CD4-positive, alpha-beta memory T cell (primary cell): ENCODE measurements around the gene CDC20. TPM values are rescaled to one million over a fixed set of nuclear protein-coding genes. Genes with fewer than 3 reads are reported as not detected.
"Not testable (repeated sequence)": the region's sequence is repeated elsewhere in the genome, so short reads cannot be mapped to it uniquely, and the experiment has no call there.

Source experiments
- CTCF ChIA-PET: fragments of 350-600 bp; sonication (Branson Sonifier 250); formaldehyde crosslinking; loops from one replicate; lab custom pipeline; 2021; ENCODE audit warnings: inconsistent platforms; ENCODE audit not compliant: partially characterized antibody; lab: Charles Lee
- POLR2A ChIA-PET: fragments of 350-600 bp; sonication (Branson Sonifier 250); formaldehyde crosslinking; loops from one replicate; lab custom pipeline; 2021; ENCODE audit not compliant: partially characterized antibody; lab: Charles Lee
- DNase-seq, 5 donors: peaks; one replicate each; pipeline versions ENCODE4 v3.0.0 to v3.0.0-alpha.2; 2020 to 2022; ENCODE audit warnings: mixed read lengths in 1 of 5
- H3K27ac ChIP-seq: one replicate; pipeline ENCODE4 v1.7.0; 2013; ENCODE audit warnings: low read depth, low read length
- H3K27me3 ChIP-seq: 2 replicates; pipeline ENCODE4 v1.7.0; 2013; ENCODE audit warnings: mild to moderate bottlenecking, low read length, moderate library complexity; ENCODE audit not compliant: insufficient read depth
- H3K36me3 ChIP-seq: 2 replicates; pipeline ENCODE4 v1.7.0; 2013; ENCODE audit warnings: mild to moderate bottlenecking, low read length, moderate library complexity; ENCODE audit not compliant: insufficient read depth
- H3K4me1 ChIP-seq: 2 replicates; pipeline ENCODE4 v1.7.0; 2013; ENCODE audit warnings: mild to moderate bottlenecking, low read length, moderate library complexity; ENCODE audit not compliant: insufficient read depth
- H3K4me3 ChIP-seq, 2 donors: one replicate each; pipeline ENCODE4 v1.7.0; 2013; ENCODE audit warnings: low read length in 2 of 2, mild to moderate bottlenecking in 1 of 2
- H3K9me3 ChIP-seq, 2 donors: one replicate each; pipeline ENCODE4 v1.7.0; 2013; ENCODE audit warnings: low read length in 2 of 2, control low read depth in 1 of 2; ENCODE audit not compliant: control insufficient read depth in 1 of 2
- H3K27ac Mint-ChIP-seq, 7 donors: one replicate each; pipeline ENCODE4 v1.8.0; 2020 to 2021; ENCODE audit warnings: mixed read lengths in 7 of 7, mild to moderate bottlenecking in 6 of 7, inconsistent platforms in 3 of 7, moderate library complexity in 3 of 7
- H3K27me3 Mint-ChIP-seq, 2 donors: one replicate each; pipeline ENCODE4 v1.8.0; 2020 to 2021; ENCODE audit warnings: mixed read lengths in 2 of 2
- H3K36me3 Mint-ChIP-seq, 2 donors: one replicate each; pipeline ENCODE4 v1.8.0; 2020 to 2021; ENCODE audit warnings: mixed read lengths in 2 of 2, inconsistent platforms in 1 of 2, mild to moderate bottlenecking in 1 of 2
- H3K4me1 Mint-ChIP-seq, 4 donors: one replicate each; pipeline ENCODE4 v1.8.0; 2020 to 2021; ENCODE audit warnings: mixed read lengths in 4 of 4, mild to moderate bottlenecking in 1 of 4
- H3K4me3 Mint-ChIP-seq, 8 donors: one replicate each; pipeline ENCODE4 v1.8.0; 2020 to 2021; ENCODE audit warnings: mixed read lengths in 8 of 8, mild to moderate bottlenecking in 7 of 8, moderate library complexity in 6 of 8, inconsistent platforms in 3 of 8
- H3K9me3 Mint-ChIP-seq, 8 donors: one replicate each; pipeline ENCODE4 v1.8.0; 2020 to 2021; ENCODE audit warnings: mixed read lengths in 8 of 8, mild to moderate bottlenecking in 5 of 8, inconsistent platforms in 3 of 8, moderate library complexity in 1 of 8
- intact Hi-C: fragments of 100-400 bp; cut with micrococcal nuclease; formaldehyde crosslinking; loops from one replicate; pipeline ENCODE4 v1.15.1; 2023
- polyA plus RNA-seq, 2 donors: library from polyadenylated mRNA; unstranded; fragments of 300-500 nt; fragmentation: Illumina TruSeq; gene quantifications; one replicate each; pipeline ENCODE4 v1.2.3, GENCODE V29; 2021
- total RNA-seq, 2 experiments: library from RNA; stranded (reverse); gene quantifications; one replicate each; pipeline ENCODE4 v1.2.3, GENCODE V29; 2021

CDC20 gene
- total and polyA plus RNA-seq, 4 experiments from 2014 or later, result 0.14 to 0.32 TPM; not detected in 2

DNA sequence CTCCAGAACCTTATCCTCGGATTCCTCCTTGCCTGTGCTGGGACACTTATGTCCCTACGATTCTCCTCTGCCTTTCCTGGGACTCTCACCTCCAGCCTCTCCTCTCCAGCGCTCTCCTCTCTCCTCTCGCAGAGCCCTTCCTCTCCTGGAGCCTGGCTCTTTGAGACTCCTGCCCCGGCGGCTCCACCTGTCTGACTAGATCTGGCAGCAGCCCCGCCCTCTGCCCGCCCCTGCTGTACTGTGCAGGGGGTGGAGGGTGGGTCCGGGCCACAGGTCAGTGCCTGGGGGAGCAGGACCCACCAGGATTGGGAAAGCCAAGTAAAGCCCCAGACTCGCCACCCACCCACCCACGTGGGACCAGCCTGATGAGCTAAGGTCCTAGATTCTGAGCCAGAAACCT, 7.4 kb downstream of the CDC20 start:
- H3K27me3 ChIP-seq, result no peaks in the 10 kb centered on the region
- Mint-ChIP-seq H3K27me3 (no peaks in the 10 kb centered on the region), H3K9me3 (no peaks in the 10 kb centered on the region), H3K36me3 (peaks cover 14 to 52% of the 10 kb centered on the region in 2 donors), H3K27ac (peak overlapping the region in 6 of 7 donors; percentile 31 to 90 (median 84)), H3K4me1 (peaks cover 25 to 51% (median 37%) of the 10 kb centered on the region in 4 donors), H3K4me3 (peak overlapping the region; percentile 63 to 94 (median 88))
- DNase-seq, result no peak
- peaks cover 24% of the 10 kb centered on the region for H3K4me1 ChIP-seq
- peaks cover 35% of the 10 kb centered on the region for H3K36me3 ChIP-seq
- ChIA-PET POLR2A (interaction anchor here (1.1 to 3.4 kb wide), 2 partner anchors 11 to 23 kb away, joined by 3 to 42 read pairs; partner anchors contain the start of genes MED8 and SZT2), CTCF (interaction anchor here (2.7 kb wide), 1 partner anchor 8 kb away, joined by 15 read pairs; the partner anchor contains the start of gene CDC20)
- no peaks in the 10 kb centered on the region for H3K9me3 ChIP-seq
- peak overlapping the region in 1 of 2 donors; percentile 76 for H3K4me3 ChIP-seq
- intact Hi-C loops, result loop anchor here (5.0 kb wide), 1 partner anchor 86 kb away; the partner anchor contains the start of gene HYI
- H3K27ac ChIP-seq, result peak overlapping the region; percentile 81

DNA sequence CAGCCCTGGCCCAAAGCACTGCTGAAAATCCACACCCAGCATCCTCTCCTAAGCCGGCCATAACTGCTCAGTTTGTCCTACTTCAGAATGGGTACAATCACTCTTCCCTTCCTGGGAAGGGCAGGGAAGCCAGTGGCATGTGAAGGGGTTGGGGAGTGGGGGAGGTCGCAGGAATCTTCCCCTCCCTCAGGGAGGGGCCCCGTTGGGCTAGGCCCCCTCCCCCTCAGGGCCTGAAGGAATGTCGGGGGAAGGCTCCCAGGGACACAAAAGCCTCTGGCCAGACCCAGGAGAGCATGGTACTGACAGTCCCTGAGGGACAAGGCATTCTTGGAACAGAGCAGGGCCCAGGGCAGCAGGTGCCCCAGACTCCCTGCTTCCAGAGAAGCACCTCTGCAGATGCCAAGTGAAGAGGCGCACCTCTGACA, 7.8 kb downstream of the CDC20 start:
- Histone ChIP-seq H3K4me1 (peaks cover 24% of the 10 kb centered on the region), H3K27ac (peak overlapping the region; percentile 81), H3K36me3 (peaks cover 30% of the 10 kb centered on the region), H3K4me3 (peak overlapping the region; percentile 55 to 76), H3K9me3 (no peaks in the 10 kb centered on the region), H3K27me3 (no peaks in the 10 kb centered on the region)
- Mint-ChIP-seq H3K9me3 (no peaks in the 10 kb centered on the region), H3K36me3 (peaks cover 14 to 51% of the 10 kb centered on the region in 2 donors), H3K27ac (peak overlapping the region; percentile 77 to 96 (median 91)), H3K4me1 (peaks cover 25 to 51% (median 39%) of the 10 kb centered on the region in 4 donors), H3K4me3 (peak overlapping the region; percentile 82 to 94 (median 88)), H3K27me3 (no peaks in the 10 kb centered on the region)
- CTCF ChIA-PET, result interaction anchor here (2.7 kb wide), 1 partner anchor 8 kb away, joined by 15 read pairs; the partner anchor contains the start of gene CDC20
- POLR2A ChIA-PET, result interaction anchor here (0.6 to 3.4 kb wide), 7 partner anchors 9 to 607 kb away, joined by 3 to 47 read pairs (median 11); partner anchors contain the start of genes CDC20, HYI, MED8 and SZT2
- no peak for DNase-seq
- intact Hi-C loops, result loop anchor here (5.0 kb wide), 1 partner anchor 86 kb away; the partner anchor contains the start of gene HYI

GRCh38 chr1:43367026-43367903, 8.5 kb downstream of the CDC20 start:
- Histone ChIP-seq H3K27me3 (no peaks in the 10 kb centered on the region), H3K4me1 (peaks cover 24% of the 10 kb centered on the region), H3K27ac (peak overlapping the region; percentile 81), H3K9me3 (no peaks in the 10 kb centered on the region), H3K36me3 (peaks cover 27% of the 10 kb centered on the region), H3K4me3 (peak overlapping the region; percentile 55 to 76)
- Mint-ChIP-seq H3K36me3 (peaks cover 14 to 46% of the 10 kb centered on the region in 2 donors), H3K4me3 (peak overlapping the region; percentile 82 to 94 (median 88)), H3K27me3 (no peaks in the 10 kb centered on the region), H3K4me1 (peaks cover 25 to 51% (median 39%) of the 10 kb centered on the region in 4 donors), H3K9me3 (no peaks in the 10 kb centered on the region), H3K27ac (peak overlapping the region; percentile 77 to 96 (median 91))
- intact Hi-C loops, result loop anchor here (5.0 kb wide), 1 partner anchor 85 kb away; the partner anchor contains the start of gene HYI
- CTCF ChIA-PET, result interaction anchor here (1.0 to 2.7 kb wide), 4 partner anchors 9 to 23 kb away, joined by 3 to 15 read pairs (median 6); partner anchors contain the start of gene CDC20
- DNase-seq, result peak; percentile 32 to 59 (median 32)
- POLR2A ChIA-PET, result interaction anchor here (0.6 to 3.4 kb wide), 13 partner anchors 9 to 607 kb away, joined by 3 to 47 read pairs (median 9); partner anchors contain the start of genes CDC20, CFAP57, EBNA1BP2 and HYI

DNA sequence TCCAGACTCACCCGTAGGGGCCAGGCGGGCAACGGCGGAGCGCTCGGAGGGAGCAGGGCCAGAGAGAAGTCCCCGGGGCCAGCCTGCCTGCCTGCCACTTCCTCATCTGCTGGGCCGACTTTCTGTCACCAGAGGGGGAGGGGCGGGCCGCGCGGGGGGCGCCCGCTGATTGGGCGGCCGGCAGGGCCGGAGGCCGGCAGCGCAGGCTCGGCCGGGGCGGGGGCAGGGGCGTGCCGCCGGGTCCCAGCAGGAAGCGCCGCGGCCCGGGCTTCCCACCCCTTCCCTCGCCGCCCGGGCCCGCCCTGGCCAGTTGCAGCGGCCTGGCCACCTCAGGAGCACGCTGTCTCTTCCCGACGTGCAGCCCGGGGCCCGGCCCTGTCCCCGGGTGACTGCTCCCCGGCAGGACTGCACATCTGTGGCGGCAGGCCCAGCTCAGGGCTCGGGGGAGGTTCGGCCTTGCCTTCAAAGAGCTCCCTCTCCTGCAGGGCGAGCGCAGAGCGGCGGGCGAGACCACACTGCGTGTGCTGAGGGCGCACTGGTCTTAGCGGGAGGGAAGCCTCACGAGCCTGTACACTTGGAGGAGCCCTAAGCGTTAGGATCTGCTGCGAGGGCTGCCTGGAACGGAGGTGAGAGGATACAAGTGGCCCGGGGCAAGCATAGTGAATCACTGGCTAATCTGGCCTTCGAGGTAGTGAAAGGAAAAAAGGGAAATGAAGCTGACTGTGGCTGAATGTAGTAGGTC, 9.3 kb downstream of the CDC20 start, which contains the start of gene ELOVL1:
ELOVL1 (minus strand) TSS at position 108 of the 742 bp plus-strand sequence. CDS start 2,402 bp downstream, outside the sequence.
- Histone ChIP-seq H3K27ac (peak within 1 kb of the TSS; percentile 81), H3K4me3 (peak within 1 kb of the TSS; percentile 68 to 76), H3K27me3 (no peaks in the 10 kb centered on the region), H3K4me1 (peaks cover 24% of the 10 kb centered on the region), H3K36me3 (peaks cover 24% of the 10 kb centered on the region), H3K9me3 (no peaks in the 10 kb centered on the region)
- POLR2A ChIA-PET, result interaction anchor here (0.9 to 3.4 kb wide), 12 partner anchors 10 to 1264 kb away, joined by 3 to 47 read pairs (median 10); partner anchors contain the start of genes CDC20, CFAP57, EBNA1BP2 and HYI
- CTCF ChIA-PET, result interaction anchor here (0.7 to 2.7 kb wide), 8 partner anchors 10 to 141 kb away, joined by 3 to 15 read pairs (median 4); partner anchors contain the start of gene CDC20
- peak; percentile 70 to 82 (median 74) for DNase-seq
- H3K9me3 Mint-ChIP-seq, result no peaks in the 10 kb centered on the region
- H3K36me3 Mint-ChIP-seq, result peaks cover 11 to 40% of the 10 kb centered on the region in 2 donors
- H3K27me3 Mint-ChIP-seq, result no peaks in the 10 kb centered on the region
- H3K4me3 Mint-ChIP-seq, result peak within 1 kb of the TSS; percentile 87 to 94 (median 90)
- H3K4me1 Mint-ChIP-seq, result peaks cover 25 to 51% (median 38%) of the 10 kb centered on the region in 4 donors
- intact Hi-C loops, result loop anchor here (1.0 to 5.0 kb wide), 6 partner anchors 10 to 196 kb away; partner anchors contain the start of genes CDC20, CFAP57, EBNA1BP2 and HYI
- H3K27ac Mint-ChIP-seq, result peak within 1 kb of the TSS; percentile 87 to 96 (median 93)

- ChIA-PET POLR2A (interaction anchor here (0.9 to 3.4 kb wide), 11 partner anchors 9 to 1263 kb away, joined by 3 to 47 read pairs (median 10); partner anchors contain the start of genes CDC20, CFAP57, EBNA1BP2 and HYI), CTCF (interaction anchor here (0.7 to 2.7 kb wide), 8 partner anchors 10 to 142 kb away, joined by 3 to 15 read pairs (median 4); partner anchors contain the start of gene CDC20)
- H3K9me3 Mint-ChIP-seq, result no peaks in the 10 kb centered on the region
- peak overlapping the region; percentile 81 for H3K27ac ChIP-seq
- H3K27me3 ChIP-seq, result no peaks in the 10 kb centered on the region
- no peaks in the 10 kb centered on the region for H3K9me3 ChIP-seq
- H3K4me1 ChIP-seq, result peaks cover 24% of the 10 kb centered on the region
- no peak for DNase-seq
- H3K4me3 Mint-ChIP-seq, result peak overlapping the region; percentile 87 to 94 (median 90)
- H3K4me1 Mint-ChIP-seq, result peaks cover 25 to 51% (median 38%) of the 10 kb centered on the region in 4 donors
- H3K4me3 ChIP-seq, result peak overlapping the region; percentile 68 to 71
- intact Hi-C loops, result loop anchor here (1.0 to 5.0 kb wide), 6 partner anchors 10 to 196 kb away; partner anchors contain the start of genes CDC20, CFAP57, EBNA1BP2 and HYI
- peak overlapping the region; percentile 73 to 93 (median 90) for H3K27ac Mint-ChIP-seq
- peaks cover 9 to 37% of the 10 kb centered on the region in 2 donors for H3K36me3 Mint-ChIP-seq
- H3K36me3 ChIP-seq, result peaks cover 18% of the 10 kb centered on the region
- H3K27me3 Mint-ChIP-seq, result no peaks in the 10 kb centered on the region
Measured at GRCh38 chr1:43368646-43369020, 9.9 kb downstream of the CDC20 start.

DNA sequence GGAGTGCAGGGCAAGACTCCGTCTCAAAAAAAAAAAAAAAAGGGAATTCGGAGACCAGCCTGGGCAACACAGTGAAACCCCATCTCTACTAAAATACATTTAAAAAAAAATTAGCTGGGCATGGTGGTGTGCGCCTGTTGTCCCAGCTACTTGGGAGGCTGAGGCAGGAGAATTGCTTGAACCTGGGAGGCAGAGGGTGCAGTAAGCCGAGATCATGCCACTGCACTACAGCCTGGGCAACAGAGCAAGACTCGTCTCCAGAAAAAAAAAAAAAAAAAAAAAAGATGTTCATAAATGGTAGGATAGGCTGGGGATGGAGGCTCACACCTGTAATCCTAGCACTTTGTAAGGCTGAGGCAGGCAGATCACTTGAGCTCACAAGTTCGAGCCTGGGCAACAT, 11.0 kb downstream of the CDC20 start:
- not testable (repeated sequence) for H3K36me3 ChIP-seq, H3K9me3 Mint-ChIP-seq, DNase-seq, H3K27me3 Mint-ChIP-seq, H3K4me3 ChIP-seq, H3K27ac ChIP-seq, H3K27me3 ChIP-seq, H3K9me3 ChIP-seq
- intact Hi-C loops, result loop anchor here (5.0 kb wide), 1 partner anchor 83 kb away; the partner anchor contains the start of gene HYI
- ChIA-PET POLR2A (interaction anchor here (1.2 to 2.4 kb wide), 2 partner anchors 11 to 20 kb away, joined by 3 to 10 read pairs; partner anchors contain the start of gene CDC20), CTCF (interaction anchor here (0.7 to 1.1 kb wide), 2 partner anchors 19 to 44 kb away, joined by 3 read pairs; no protein-coding TSS in a partner anchor)
- Mint-ChIP-seq H3K4me3 (peak overlapping the region in 3 of 8 donors; percentile 15 to 31 (median 21)), H3K27ac (peak overlapping the region in 2 of 7 donors; percentile 18 to 25), H3K36me3 (peaks cover 0 to 26% of the 10 kb centered on the region in 2 donors), H3K4me1 (peaks cover 25 to 51% (median 38%) of the 10 kb centered on the region in 4 donors)
- H3K4me1 ChIP-seq, result peaks cover 24% of the 10 kb centered on the region
